H1 (cell line): ENCODE results near the gene WASHC4. TPM values are rescaled to one million over a fixed set of nuclear protein-coding genes. Genes with fewer than 3 reads are reported as not detected.

ENCODE experiments used
- CTCF ChIA-PET: fragments of 300-600 bp; sonication (Branson Sonifier 250); formaldehyde crosslinking; loops from one replicate; lab custom pipeline; 2021; ENCODE audit not compliant: partially characterized antibody; lab: Charles Lee
- POLR2A ChIA-PET: fragments of 300-600 bp; sonication (Branson Sonifier 250); formaldehyde crosslinking; loops from one replicate; lab custom pipeline; 2021; ENCODE audit warnings: inconsistent platforms; ENCODE audit not compliant: partially characterized antibody; lab: Charles Lee
- DNase-seq, 2 experiments: peaks; one replicate each; pipeline versions ENCODE4 v3.0.0 to v3.0.0-alpha.2; 2010 to 2022; ENCODE audit warnings: low spot score in 2 of 2, low read depth in 1 of 2, mixed read lengths in 1 of 2
- FAIRE-seq: peaks from 2 replicates; lab custom pipeline; 2011; peaks lifted over from hg19 to GRCh38; lab: Jason Lieb, UNC
- H2AFZ ChIP-seq: 2 replicates; pipeline ENCODE4 v1.8.1; 2012; ENCODE audit warnings: low read length, inconsistent platforms
- H2AK5ac ChIP-seq: 2 replicates; pipeline ENCODE4 v1.6.1; 2013; ENCODE audit warnings: low read depth, low read length
- H2BK120ac ChIP-seq: replicated peaks from 2 replicates; pipeline ENCODE3; 2013; ENCODE audit warnings: low read depth, low read length, inconsistent platforms
- H2BK12ac ChIP-seq: 2 replicates; pipeline ENCODE4 v1.6.1; 2013; ENCODE audit warnings: low read depth, low read length
- H2BK15ac ChIP-seq: 2 replicates; pipeline ENCODE4 v1.6.1; 2013; ENCODE audit warnings: low read length
- H2BK20ac ChIP-seq: 2 replicates; pipeline ENCODE4 v1.6.1; 2013; ENCODE audit warnings: low read length
- H2BK5ac ChIP-seq: 2 replicates; pipeline ENCODE4 v1.6.1; 2013; ENCODE audit warnings: low read depth, low read length
- H3K14ac ChIP-seq: 2 replicates; pipeline ENCODE4 v1.6.1; 2013; ENCODE audit warnings: inconsistent platforms; ENCODE audit not compliant: insufficient read length
- H3K18ac ChIP-seq: 2 replicates; pipeline ENCODE4 v1.6.1; 2013; ENCODE audit warnings: low read length; ENCODE audit errors: extremely low read depth
- H3K23ac ChIP-seq: 2 replicates; pipeline ENCODE4 v1.6.1; 2013; ENCODE audit warnings: inconsistent platforms; ENCODE audit not compliant: insufficient read length
- H3K23me2 ChIP-seq: 2 replicates; pipeline ENCODE4 v1.6.1; 2013; ENCODE audit warnings: low read depth, low read length
- H3K27ac ChIP-seq: 2 replicates; pipeline ENCODE4 v1.6.1; 2011; ENCODE audit warnings: low read depth, low read length, inconsistent platforms
- H3K27me3 ChIP-seq, 4 experiments: replicated peaks in 1 of 4; 1 replicate in 1 of 4; 2 replicates in 3 of 4; pipeline versions ENCODE4 v1.6.1 to v1.8.1; 2011 to 2013; ENCODE audit warnings: low read length in 3 of 4, mild to moderate bottlenecking in 3 of 4, inconsistent platforms in 2 of 4, mixed read lengths in 2 of 4, moderate library complexity in 1 of 4; ENCODE audit not compliant: control insufficient read depth in 3 of 4, insufficient read depth in 3 of 4; ENCODE audit errors: extremely low read depth in 1 of 4
- H3K36me3 ChIP-seq, 4 experiments: 2 replicates each; pipeline versions ENCODE4 v1.6.1 to v1.8.1; 2011 to 2013; ENCODE audit warnings: mild to moderate bottlenecking in 4 of 4, low read length in 3 of 4, moderate library complexity in 2 of 4, control low read depth in 1 of 4, inconsistent platforms in 1 of 4; ENCODE audit not compliant: insufficient read depth in 4 of 4, control insufficient read depth in 2 of 4
- H3K4ac ChIP-seq: replicated peaks from 2 replicates; pipeline ENCODE3; 2013; ENCODE audit warnings: low read length, low read depth, mixed read lengths, inconsistent platforms; ENCODE audit not compliant: insufficient read length
- H3K4me1 ChIP-seq, 4 experiments: replicated peaks in 1 of 4; 1 replicate in 1 of 4; 2 replicates in 3 of 4; pipeline versions ENCODE4 v1.6.1 to v1.8.1; 2011 to 2013; ENCODE audit warnings: low read length in 3 of 4, inconsistent platforms in 2 of 4, mixed read lengths in 1 of 4; ENCODE audit not compliant: insufficient read depth in 4 of 4, control insufficient read depth in 3 of 4
- H3K4me2 ChIP-seq, 2 experiments: 2 replicates each; pipeline versions ENCODE4 v1.6.1 to v1.8.1; 2011 to 2013; ENCODE audit warnings: low read depth in 2 of 2, low read length in 2 of 2, control low read depth in 1 of 2, inconsistent platforms in 1 of 2, mild to moderate bottlenecking in 1 of 2; ENCODE audit not compliant: insufficient read depth in 1 of 2
- H3K4me3 ChIP-seq, 4 experiments: fragments of 200-600, 300-600 bp in 1 of 4; sonication (generic), shearing (Covaris generic), sonication (Bioruptor Twin) in 1 of 4; 2 replicates each; pipeline versions ENCODE4 v1.5.1 to v1.8.1; 2011 to 2016; ENCODE audit warnings: low read length in 4 of 4, low read depth in 3 of 4, control low read depth in 2 of 4, inconsistent platforms in 2 of 4, mild to moderate bottlenecking in 2 of 4, mixed read lengths in 1 of 4, moderate library complexity in 1 of 4; ENCODE audit not compliant: insufficient read depth in 2 of 4; ENCODE audit errors: extremely low read depth in 1 of 4
- H3K56ac ChIP-seq: replicated peaks from 2 replicates; pipeline ENCODE3; 2013; ENCODE audit warnings: low read depth, mild to moderate bottlenecking, mixed read lengths, low read length, inconsistent platforms; ENCODE audit not compliant: insufficient read length
- H3K79me1 ChIP-seq: 2 replicates; pipeline ENCODE4 v1.6.1; 2013; ENCODE audit warnings: low read depth, low read length, control low read depth
- H3K79me2 ChIP-seq, 2 experiments: 2 replicates each; pipeline versions ENCODE4 v1.6.1 to v1.8.1; 2012 to 2013; ENCODE audit warnings: low read length in 2 of 2, mild to moderate bottlenecking in 2 of 2, inconsistent platforms in 1 of 2; ENCODE audit not compliant: insufficient read depth in 2 of 2, control insufficient read depth in 1 of 2
- H3K9ac ChIP-seq, 4 experiments: replicated peaks in 1 of 4; 1 replicate in 1 of 4; 2 replicates in 3 of 4; pipeline versions ENCODE4 v1.6.1 to v1.8.1; 2011 to 2013; ENCODE audit warnings: low read depth in 3 of 4, low read length in 3 of 4, control low read depth in 2 of 4, mild to moderate bottlenecking in 2 of 4, moderate library complexity in 2 of 4, inconsistent platforms in 1 of 4; ENCODE audit errors: extremely low read depth in 1 of 4
- H3K9me3 ChIP-seq, 2 experiments: 2 replicates each; pipeline versions ENCODE4 v1.6.1 to v1.8.1; 2012 to 2013; ENCODE audit warnings: mild to moderate bottlenecking in 2 of 2, moderate library complexity in 2 of 2, control low read depth in 1 of 2, inconsistent platforms in 1 of 2, low read depth in 1 of 2, low read length in 1 of 2, mixed read lengths in 1 of 2; ENCODE audit not compliant: insufficient read depth in 2 of 2
- H4K20me1 ChIP-seq, 2 experiments: replicated peaks in 1 of 2; 2 replicates each; pipeline versions ENCODE3 to v1.8.1; 2011 to 2013; ENCODE audit warnings: inconsistent platforms in 2 of 2, low read length in 2 of 2, mild to moderate bottlenecking in 1 of 2; ENCODE audit not compliant: insufficient read depth in 2 of 2, control insufficient read depth in 1 of 2
- H4K5ac ChIP-seq: 2 replicates; pipeline ENCODE4 v1.6.1; 2013; ENCODE audit warnings: low read length, low read depth, mixed read lengths, inconsistent platforms; ENCODE audit not compliant: insufficient read length
- H4K8ac ChIP-seq: 2 replicates; pipeline ENCODE4 v1.8.0; 2013; ENCODE audit warnings: mild to moderate bottlenecking, moderate library complexity, low read length, inconsistent platforms; ENCODE audit not compliant: insufficient read depth; ENCODE audit errors: extremely low read depth
- H4K91ac ChIP-seq: replicated peaks from 2 replicates; pipeline ENCODE3; 2013; ENCODE audit warnings: low read length, mixed read lengths, inconsistent platforms; ENCODE audit not compliant: insufficient read length
- ATF2 ChIP-seq: IDR thresholded peaks from 2 replicates; pipeline ENCODE4 v1.6.1; 2012; ENCODE audit warnings: low read length, inconsistent platforms
- ATF3 ChIP-seq: IDR thresholded peaks from 2 replicates; pipeline ENCODE4 v1.6.1; 2011; ENCODE audit warnings: low read depth, mild to moderate bottlenecking, low read length; ENCODE audit not compliant: insufficient read depth
- BACH1 ChIP-seq: IDR thresholded peaks from 2 replicates; pipeline ENCODE4 v1.6.1; 2012; ENCODE audit warnings: low read length, improper control_type of control experiment
- CREB1 ChIP-seq: IDR thresholded peaks from 2 replicates; pipeline ENCODE4 v1.6.1; 2012; ENCODE audit warnings: inconsistent platforms
- GTF2F1 ChIP-seq: IDR thresholded peaks from 2 replicates; pipeline ENCODE4 v1.6.1; 2012; ENCODE audit warnings: low read depth, low read length, improper control_type of control experiment, borderline replicate concordance
- KDM4A ChIP-seq: IDR thresholded peaks from one replicate; pipeline ENCODE4 v1.7.1; 2012; ENCODE audit warnings: low read depth, mild to moderate bottlenecking, moderate library complexity, low read length, inconsistent platforms; ENCODE audit not compliant: severe bottlenecking
- MAFK ChIP-seq: IDR thresholded peaks from 2 replicates; pipeline ENCODE4 v1.6.1; 2012; ENCODE audit warnings: low read depth, mild to moderate bottlenecking, improper control_type of control experiment, low read length
- POLR2AphosphoS5 ChIP-seq: IDR thresholded peaks from 2 replicates; pipeline ENCODE4 v1.6.1; 2011; ENCODE audit warnings: low read depth, low read length
- RFX5 ChIP-seq: IDR thresholded peaks from 2 replicates; pipeline ENCODE4 v1.6.1; 2011; ENCODE audit warnings: low read depth, low read length, improper control_type of control experiment, borderline replicate concordance
- RNF2 ChIP-seq: fragments of 200-900, 300-1000 bp; sonication (generic); IDR thresholded peaks from 2 replicates; pipeline ENCODE4 v1.7.1; 2016; ENCODE audit warnings: borderline replicate concordance, low read depth, mild to moderate bottlenecking, antibody characterized with exemption, low read length; ENCODE audit not compliant: poor library complexity, severe bottlenecking; ENCODE audit errors: missing control alignments
- SP1 ChIP-seq: IDR thresholded peaks from 2 replicates; pipeline ENCODE4 v1.6.1; 2011; ENCODE audit warnings: low read depth, low read length
- TBP ChIP-seq: IDR thresholded peaks from 2 replicates; pipeline ENCODE4 v1.6.1; 2011; ENCODE audit warnings: low read depth, low read length, improper control_type of control experiment
- YY1 ChIP-seq: IDR thresholded peaks from 2 replicates; pipeline ENCODE4 v1.6.1; 2011; ENCODE audit warnings: low read depth, mild to moderate bottlenecking, low read length
- WGBS, 2 experiments: shearing (Covaris generic) in 1 of 2; methylation state at CpG; one replicate each; pipeline versions ENCODE4 v1.1.6 to v1.1.7; 2013 to 2015; ENCODE audit warnings: low lambda C conversion rate in 2 of 2, mixed read lengths in 2 of 2, inconsistent platforms in 1 of 2, low coverage in 1 of 2, missing lambda C conversion rate in 1 of 2; ENCODE audit not compliant: insufficient replicate concordance in 2 of 2, insufficient coverage in 1 of 2, insufficient read length in 1 of 2; ENCODE audit errors: extremely low coverage in 1 of 2, missing lambda C conversion rate in 1 of 2; 5-methylcytosine and 5-hydroxymethylcytosine counted together
- polyA plus RNA-seq, 7 experiments: library from polyadenylated mRNA; depleted of rRNA in 3 of 7; stranded (reverse) in 5 of 7; unstranded in 2 of 7; fragments of >200 nt in 5 of 7; fragments of 200-250 nt in 2 of 7; gene quantifications; 1 replicate in 5 of 7; 2 replicates in 1 of 7; 4 replicates in 1 of 7; pipeline versions ENCODE4 v1.2.1 to v1.2.3, GENCODE V29; 2011 to 2013; ENCODE audit warnings: missing spikeins in 2 of 7, mixed read lengths in 2 of 7
- total RNA-seq: library from RNA; stranded (reverse); fragmentation: NEBNext Ultra II Directional; extraction: Animal tissue kit (Norgen Biotek cat#: 25700); gene quantifications from 2 replicates; pipeline ENCODE4 v1.2.1, GENCODE V29; 2021

Gene WASHC4
- total and polyA plus RNA-seq, 2 of the 8 experiments (the other 6 are each of a cell fraction or from before 2014, with no cell fraction given), result 13.0 to 38.5 TPM

GRCh38 chr12:105200385-105200784 lies 92.9 kb downstream of the WASHC4 start:
- H4K8ac ChIP-seq, result no peak overlapping the region
- no peak overlapping the region for H3K4me2 ChIP-seq
- no peak overlapping the region for H2AFZ ChIP-seq
- no peak overlapping the region for H2BK120ac ChIP-seq
- no peak overlapping the region for H2BK15ac ChIP-seq
- FAIRE-seq (no peak), DNase-seq (no peak)
- H3K27me3 ChIP-seq, result no peaks in the 10 kb centered on the region
- H3K23ac ChIP-seq, result no peak overlapping the region
- H2BK5ac ChIP-seq, result no peak overlapping the region
- H3K79me2 ChIP-seq, result no peaks in the 10 kb centered on the region
- ChIA-PET POLR2A (no interaction called here), CTCF (interaction anchor here (1.1 to 1.5 kb wide), 3 partner anchors 93 to 181 kb away, joined by 3 to 6 read pairs (median 3); no protein-coding TSS in a partner anchor)
- no peak overlapping the region for H4K91ac ChIP-seq
- H2AK5ac ChIP-seq, result no peak overlapping the region
- peaks cover 2% of the 10 kb centered on the region in 2 experiments for H4K20me1 ChIP-seq
- H2BK20ac ChIP-seq, result no peak overlapping the region
- no peak overlapping the region for H4K5ac ChIP-seq
- no peaks in the 10 kb centered on the region for H3K79me1 ChIP-seq
- H3K56ac ChIP-seq, result no peak overlapping the region
- 94% methylated on average over 4 of the region's 4 CpGs; no CpG with 5 or more reads in 1 of the 2 experiments for WGBS, 2 experiments
- no peak overlapping the region for H3K14ac ChIP-seq
- no peak overlapping the region for H3K9ac ChIP-seq
- no peak overlapping the region for H3K27ac ChIP-seq
- no peaks in the 10 kb centered on the region; a peak in 2 of 7 replicates for H3K4me1 ChIP-seq
- H3K4me3 ChIP-seq, result no peak overlapping the region
- H3K36me3 ChIP-seq, result peaks cover 0 to 4% (median 1%) of the 10 kb centered on the region in 4 experiments; a peak in 2 of 8 replicates
- H3K18ac ChIP-seq, result no peak overlapping the region
- H3K9me3 ChIP-seq, result no peaks in the 10 kb centered on the region
- H3K4ac ChIP-seq, result no peak overlapping the region
- no peaks in the 10 kb centered on the region for H3K23me2 ChIP-seq
- H2BK12ac ChIP-seq, result no peak overlapping the region
- TF ChIP-seq TBP (no peak), SP1 (no peak), YY1 (no peak), POLR2AphosphoS5 (no peak), ATF2 (no peak), RFX5 (no peak), ATF3 (no peak), CREB1 (no peak), KDM4A (no peak), RNF2 (no peak), GTF2F1 (no peak), MAFK (no peak), BACH1 (no peak)
